Measurements from ENCODE around the gene LILRB4. TPM values are rescaled to one million over a fixed set of nuclear protein-coding genes. Genes with fewer than 3 reads are reported as not detected.
"Not testable (repeated sequence)": the region's sequence is repeated elsewhere in the genome, so short reads cannot be mapped to it uniquely, and the experiment has no call there.

LILRB4 gene
- total and polyA plus RNA-seq, 3 donors from 2014 or later = 1.0 to 12.6 (median 3.2) TPM

DNA sequence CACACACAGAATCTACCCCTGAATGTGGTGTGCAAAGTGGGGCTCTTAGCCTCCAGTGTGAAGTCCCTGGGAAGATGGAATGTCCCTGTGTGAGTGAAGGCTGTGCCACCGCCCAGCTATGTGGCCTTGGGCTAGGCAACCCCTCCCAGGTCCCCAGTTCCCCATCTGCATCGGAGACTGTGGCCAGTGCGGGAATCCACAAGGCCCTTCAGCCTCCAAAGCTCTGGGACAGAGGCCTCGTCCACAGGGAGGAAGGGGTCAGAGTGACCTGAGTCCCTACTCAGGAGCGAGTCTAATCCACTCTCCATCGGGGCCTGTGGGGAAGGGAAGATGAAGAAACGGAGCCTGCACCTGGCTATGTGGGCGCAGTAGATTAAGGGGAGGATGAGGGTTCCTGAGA lies 42.1 kb downstream of the LILRB4 start:
- WGBS, 2 donors = 71 to 81% methylated on average over 5 to 8 of the region's 8 CpGs
- TF ChIP-seq CTCF (IDR thresholded peaks at IDR 0.05) (no peak), POLR2A (IDR thresholded peaks at IDR 0.05) (no peak)
- intact Hi-C loops (cut with DNase I; ENCODE audit: low total_unique reads) = no loop called here
- Histone ChIP-seq H3K4me1 (no peaks in the 10 kb centered on the region), H3K36me3 (ENCODE audit: low read depth, missing control alignments) (no peaks in the 10 kb centered on the region), H3K27ac (no peak overlapping the region), H3K4me3 (no peak overlapping the region), H3K9me3 (no peaks in the 10 kb centered on the region), H3K27me3 (no peaks in the 10 kb centered on the region)
- no peak for DNase-seq

GRCh38 chr19:54707962-54708361 lies 45.2 kb downstream of the LILRB4 start:
- Histone ChIP-seq H3K27ac (no peak overlapping the region), H3K27me3 (no peaks in the 10 kb centered on the region), H3K9me3 (no peaks in the 10 kb centered on the region), H3K4me1 (no peaks in the 10 kb centered on the region), H3K4me3 (no peak overlapping the region), H3K36me3 (ENCODE audit: low read depth, missing control alignments) (no peaks in the 10 kb centered on the region)
- no peak for DNase-seq
- 78 to 85% methylated on average over 2 to 4 of the region's 4 CpGs for WGBS, 2 donors
- intact Hi-C loops (cut with DNase I; ENCODE audit: low total_unique reads) = no loop called here
- no peak for TF ChIP-seq POLR2A (IDR thresholded peaks at IDR 0.05)
- no peak for TF ChIP-seq CTCF (IDR thresholded peaks at IDR 0.05)

DNA sequence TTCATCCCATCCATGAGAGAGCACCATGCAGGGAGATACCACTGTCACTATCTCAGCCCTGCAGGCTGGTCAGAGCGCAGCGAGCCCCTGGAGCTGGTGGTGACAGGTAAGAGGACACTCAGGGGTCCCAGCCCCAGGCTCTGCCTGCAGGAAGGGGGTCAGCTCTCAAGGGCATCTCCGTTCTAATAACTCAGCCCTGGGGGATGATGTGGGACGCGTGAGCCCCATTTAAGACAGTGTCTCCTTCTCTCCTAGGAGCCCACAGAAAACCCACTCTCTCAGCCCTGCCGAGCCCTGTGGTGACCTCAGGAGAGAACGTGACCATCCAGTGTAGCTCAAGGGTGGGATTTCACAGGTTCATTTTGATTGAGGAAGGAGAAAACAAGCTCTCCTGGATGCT lies 46.0 kb downstream of the LILRB4 start:
- no peaks in the 10 kb centered on the region for H3K9me3 ChIP-seq

GRCh38 chr19:54709212-54709948 lies 46.6 kb downstream of the LILRB4 start:
- no peaks in the 10 kb centered on the region for H3K4me1 ChIP-seq
- no peak overlapping the region for H3K4me3 ChIP-seq
- H3K27ac ChIP-seq = no peak overlapping the region
- intact Hi-C loops (cut with DNase I; ENCODE audit: low total_unique reads) = no loop called here
- H3K36me3 ChIP-seq (ENCODE audit: low read depth, missing control alignments) = no peaks in the 10 kb centered on the region
- no peak for TF ChIP-seq CTCF (IDR thresholded peaks at IDR 0.05)
- no peak for TF ChIP-seq POLR2A (IDR thresholded peaks at IDR 0.05)
- no peak for DNase-seq
- H3K9me3 ChIP-seq = no peaks in the 10 kb centered on the region
- no peaks in the 10 kb centered on the region for H3K27me3 ChIP-seq
- WGBS, 2 donors = 67 to 85% methylated on average over 3 to 11 of the region's 18 CpGs

More for the DNA sequence above, 46.0 kb downstream of the LILRB4 start:
- 85% methylated on average over 7 of the region's 7 CpGs; no CpG with 5 or more reads in 1 of the 2 donors for WGBS, 2 donors
- no peaks in the 10 kb centered on the region for H3K4me1 ChIP-seq
- no peak overlapping the region for H3K4me3 ChIP-seq
- H3K36me3 ChIP-seq (ENCODE audit: low read depth, missing control alignments) = no peaks in the 10 kb centered on the region
- DNase-seq = no peak
- no peak for TF ChIP-seq CTCF (IDR thresholded peaks at IDR 0.05)
- H3K27me3 ChIP-seq = no peaks in the 10 kb centered on the region
- intact Hi-C loops (cut with DNase I; ENCODE audit: low total_unique reads) = no loop called here
- no peak overlapping the region for H3K27ac ChIP-seq

DNA sequence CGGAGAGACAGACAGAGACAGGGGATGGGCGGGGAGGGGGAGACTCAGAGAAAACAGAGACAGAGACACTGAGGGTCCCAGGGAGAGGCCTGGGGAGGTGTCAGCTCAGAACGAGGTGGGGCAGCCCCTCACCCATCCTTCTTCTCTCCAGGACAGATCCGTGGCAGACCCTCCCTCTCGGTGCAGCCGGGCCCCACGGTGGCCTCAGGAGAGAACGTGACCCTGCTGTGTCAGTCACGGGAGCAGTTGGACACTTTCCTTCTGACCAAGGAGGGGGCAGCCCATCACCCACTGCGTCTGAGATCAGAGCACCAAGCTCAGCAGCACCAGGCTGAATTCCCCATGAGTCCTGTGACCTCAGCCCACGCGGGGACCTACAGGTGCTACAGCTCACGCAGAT lies 47.2 kb downstream of the LILRB4 start:
- intact Hi-C loops (cut with DNase I; ENCODE audit: low total_unique reads); H3K9me3 ChIP-seq; H3K4me3 ChIP-seq; H3K27me3 ChIP-seq; H3K36me3 ChIP-seq (ENCODE audit: low read depth, missing control alignments); DNase-seq; H3K4me1 ChIP-seq; H3K27ac ChIP-seq: not testable (repeated sequence)
- 69 to 79% methylated on average over 5 to 11 of the region's 13 CpGs for WGBS, 2 donors

Small RNAs within 50 kb of the gene (microRNA-seq; reads per million reads assigned to microRNA genes)
- 0 reads per million in 2 donors for gene MIR8061 (ENCODE audit: borderline number of aligned reads in 2 of 2, borderline replicate concordance in 1 of 2)

Small RNAs within 50 kb of the gene (small RNA-seq; reads per million reads assigned to genes)
- gene AC245036.3 = 0 to 0.09 reads per million in 2 donors
- gene AC245128.2 = 0 reads per million in 2 donors
- 0 reads per million in 2 donors for gene MIR8061

Other genes with a start within 250 kb of the LILRB4 start
- 100 to 1,000 TPM; 226 to 248 TPM for gene TTYH1, start 247.5 kb upstream of the LILRB4 start, total RNA-seq
- gene TTYH1, start 247.5 kb upstream of the LILRB4 start, polyA plus RNA-seq (ENCODE audit: insufficient read depth, low read depth, low replicate concordance) = 126 TPM
- 100 to 1,000 TPM; 313 to 507 TPM for gene LENG8, start 213.8 kb upstream of the LILRB4 start, total RNA-seq
- gene LENG8, start 213.8 kb upstream of the LILRB4 start, polyA plus RNA-seq (ENCODE audit: insufficient read depth, low read depth, low replicate concordance) = 167 TPM
- gene LENG9, start 199.2 kb upstream of the LILRB4 start, total RNA-seq = 1 to 10 TPM; 5.6 to 5.8 TPM
- 1.9 TPM for gene LENG9, start 199.2 kb upstream of the LILRB4 start, polyA plus RNA-seq (ENCODE audit: insufficient read depth, low read depth, low replicate concordance)
- 10 to 100 TPM; 10.2 to 11.9 TPM for gene CDC42EP5, start 189.7 kb upstream of the LILRB4 start, total RNA-seq
- gene CDC42EP5, start 189.7 kb upstream of the LILRB4 start, polyA plus RNA-seq (ENCODE audit: insufficient read depth, low read depth, low replicate concordance) = 7.8 TPM
- gene LAIR2, start 160.2 kb upstream of the LILRB4 start, total RNA-seq = not detected
- 0.65 TPM for gene LAIR2, start 160.2 kb upstream of the LILRB4 start, polyA plus RNA-seq (ENCODE audit: insufficient read depth, low read depth, low replicate concordance)
- under 1 TPM; 0.47 to 0.87 TPM for gene LILRA2, start 89.2 kb upstream of the LILRB4 start, total RNA-seq
- 2.6 TPM for gene LILRA2, start 89.2 kb upstream of the LILRB4 start, polyA plus RNA-seq (ENCODE audit: insufficient read depth, low read depth, low replicate concordance)
- gene LILRA1, start 69.4 kb upstream of the LILRB4 start, total RNA-seq = under 1 TPM in 1 of 2 donors, not detected in 1; 0.50 TPM
- gene LILRA1, start 69.4 kb upstream of the LILRB4 start, polyA plus RNA-seq (ENCODE audit: insufficient read depth, low read depth, low replicate concordance) = 0.62 TPM
- gene LILRB1, start 32.5 kb upstream of the LILRB4 start, total RNA-seq = under 1 TPM; 0.63 to 0.93 TPM
- 2.2 TPM for gene LILRB1, start 32.5 kb upstream of the LILRB4 start, polyA plus RNA-seq (ENCODE audit: insufficient read depth, low read depth, low replicate concordance)
- gene KIR3DL3, start 61.5 kb downstream of the LILRB4 start, total RNA-seq = not detected
- 0.18 TPM for gene KIR3DL3, start 61.5 kb downstream of the LILRB4 start, polyA plus RNA-seq (ENCODE audit: insufficient read depth, low read depth, low replicate concordance)
- gene KIR2DL3, start 75.5 kb downstream of the LILRB4 start, total RNA-seq = not detected
- gene KIR2DL3, start 75.5 kb downstream of the LILRB4 start, polyA plus RNA-seq (ENCODE audit: insufficient read depth, low read depth, low replicate concordance) = not detected
- not detected for gene KIR2DL1, start 106.8 kb downstream of the LILRB4 start, total RNA-seq
- not detected for gene KIR2DL1, start 106.8 kb downstream of the LILRB4 start, polyA plus RNA-seq (ENCODE audit: insufficient read depth, low read depth, low replicate concordance)
- under 1 TPM in 1 of 2 donors, not detected in 1; 0.31 TPM for gene KIR2DL4, start 140.6 kb downstream of the LILRB4 start, total RNA-seq
- gene KIR2DL4, start 140.6 kb downstream of the LILRB4 start, polyA plus RNA-seq (ENCODE audit: insufficient read depth, low read depth, low replicate concordance) = not detected
- not detected for gene KIR3DL1, start 153.5 kb downstream of the LILRB4 start, total RNA-seq
- gene KIR3DL1, start 153.5 kb downstream of the LILRB4 start, polyA plus RNA-seq (ENCODE audit: insufficient read depth, low read depth, low replicate concordance) = not detected
- under 1 TPM in 1 of 2 donors, not detected in 1; 0.19 TPM for gene KIR2DS4, start 169.7 kb downstream of the LILRB4 start, total RNA-seq
- gene KIR2DS4, start 169.7 kb downstream of the LILRB4 start, polyA plus RNA-seq (ENCODE audit: insufficient read depth, low read depth, low replicate concordance) = not detected
- not detected for gene KIR3DL2, start 187.5 kb downstream of the LILRB4 start, total RNA-seq
- not detected for gene KIR3DL2, start 187.5 kb downstream of the LILRB4 start, polyA plus RNA-seq (ENCODE audit: insufficient read depth, low read depth, low replicate concordance)
- not detected for gene FCAR, start 211.2 kb downstream of the LILRB4 start, total RNA-seq
- not detected for gene FCAR, start 211.2 kb downstream of the LILRB4 start, polyA plus RNA-seq (ENCODE audit: insufficient read depth, low read depth, low replicate concordance)
- under 1 TPM; 0.31 to 0.43 TPM for gene NCR1, start 243.2 kb downstream of the LILRB4 start, total RNA-seq
- 0.44 TPM for gene NCR1, start 243.2 kb downstream of the LILRB4 start, polyA plus RNA-seq (ENCODE audit: insufficient read depth, low read depth, low replicate concordance)